ENCODE results near the gene IPO13.

DNA sequence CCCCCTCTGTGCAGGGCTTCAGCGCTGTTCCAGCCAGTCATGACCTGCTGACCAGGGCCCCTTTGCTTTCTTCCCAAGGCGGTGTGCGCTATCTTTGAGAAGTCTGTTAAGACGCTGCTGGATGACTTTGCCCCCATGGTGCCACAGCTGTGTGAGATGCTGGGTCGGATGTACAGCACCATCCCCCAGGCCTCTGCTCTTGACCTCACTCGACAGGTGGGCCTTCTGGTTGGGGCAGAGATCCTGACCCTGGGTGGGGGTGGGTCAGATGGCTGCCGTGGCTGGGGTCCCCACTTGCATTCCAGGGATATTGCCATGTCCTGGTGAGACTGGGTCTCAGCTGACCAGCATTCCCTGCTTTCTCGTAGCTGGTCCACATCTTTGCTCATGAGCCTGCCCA, 14.0 kb downstream of the IPO13 start:
- TF ChIP-seq, protein P1, sequence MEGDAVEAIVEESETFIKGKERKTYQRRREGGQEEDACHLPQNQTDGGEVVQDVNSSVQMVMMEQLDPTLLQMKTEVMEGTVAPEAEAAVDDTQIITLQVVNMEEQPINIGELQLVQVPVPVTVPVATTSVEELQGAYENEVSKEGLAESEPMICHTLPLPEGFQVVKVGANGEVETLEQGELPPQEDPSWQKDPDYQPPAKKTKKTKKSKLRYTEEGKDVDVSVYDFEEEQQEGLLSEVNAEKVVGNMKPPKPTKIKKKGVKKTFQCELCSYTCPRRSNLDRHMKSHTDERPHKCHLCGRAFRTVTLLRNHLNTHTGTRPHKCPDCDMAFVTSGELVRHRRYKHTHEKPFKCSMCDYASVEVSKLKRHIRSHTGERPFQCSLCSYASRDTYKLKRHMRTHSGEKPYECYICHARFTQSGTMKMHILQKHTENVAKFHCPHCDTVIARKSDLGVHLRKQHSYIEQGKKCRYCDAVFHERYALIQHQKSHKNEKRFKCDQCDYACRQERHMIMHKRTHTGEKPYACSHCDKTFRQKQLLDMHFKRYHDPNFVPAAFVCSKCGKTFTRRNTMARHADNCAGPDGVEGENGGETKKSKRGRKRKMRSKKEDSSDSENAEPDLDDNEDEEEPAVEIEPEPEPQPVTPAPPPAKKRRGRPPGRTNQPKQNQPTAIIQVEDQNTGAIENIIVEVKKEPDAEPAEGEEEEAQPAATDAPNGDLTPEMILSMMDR (conservative IDR thresholded peaks at IDR 0.05): no peak
- TF ChIP-seq ZFX (IDR thresholded peaks at IDR 0.05): no peak

Measured in C4-2B (cell line).